ENCODE data around the gene UPB1. TPM values are rescaled to one million over a fixed set of nuclear protein-coding genes. Genes with fewer than 3 reads are reported as not detected.

UPB1 gene
- total and polyA plus RNA-seq, 7 donors, result 0.07 to 0.82 (median 0.18) TPM

GRCh38 chr22:24499706-24500276 is 4.7 kb downstream of the UPB1 start:
- Histone ChIP-seq H3K27me3 (ENCODE audit: insufficient read depth in 3 of 3, low read length in 2 of 3) (peaks cover 0 to 6% (median 4%) of the 10 kb centered on the region in 3 donors), H3K4me1 (peaks cover 14% of the 10 kb centered on the region), H3K27ac (peak overlapping the region; percentile 36), H3K4me3 (no peak overlapping the region), H3K9me3 (no peaks in the 10 kb centered on the region), H3K36me3 (ENCODE audit: insufficient read depth in 1 of 2, low read depth in 1 of 2) (no peaks in the 10 kb centered on the region)
- intact Hi-C loops (cut with DNase I), result loop anchor here (5.0 to 10.0 kb wide), 2 partner anchors 77 to 175 kb away; no protein-coding TSS in a partner anchor
- DNase-seq (no peak), ATAC-seq (no peak)
- WGBS, 3 donors, result 91 to 94% (median 93%) methylated on average over 10 of the region's 10 CpGs
- TF ChIP-seq CTCF (IDR thresholded peaks at IDR 0.05), result no peak

- peaks cover 14% of the 10 kb centered on the region for H3K4me1 ChIP-seq
- peaks cover 0 to under 1% (median 0%) of the 10 kb centered on the region in 3 donors for H3K27me3 ChIP-seq (ENCODE audit: insufficient read depth in 3 of 3, low read length in 2 of 3)
- 36 to 56% (median 49%) methylated on average over 16 of the region's 16 CpGs for WGBS, 3 donors
- no peaks in the 10 kb centered on the region for H3K36me3 ChIP-seq (ENCODE audit: insufficient read depth in 1 of 2, low read depth in 1 of 2)
- ATAC-seq (peak; percentile 75 to 90 (median 88)), DNase-seq (no peak)
- no peak for TF ChIP-seq CTCF (IDR thresholded peaks at IDR 0.05)
- peak overlapping the region; percentile 36 for H3K27ac ChIP-seq
- no peak overlapping the region for H3K4me3 ChIP-seq
- no peaks in the 10 kb centered on the region for H3K9me3 ChIP-seq
- intact Hi-C loops (cut with DNase I), result loop anchor here (5.0 to 10.0 kb wide), 2 partner anchors 78 to 176 kb away; no protein-coding TSS in a partner anchor
Measured at GRCh38 chr22:24500277-24500820, 5.2 kb downstream of the UPB1 start.

- Histone ChIP-seq H3K9me3 (no peaks in the 10 kb centered on the region), H3K4me1 (peaks cover 14% of the 10 kb centered on the region), H3K27me3 (ENCODE audit: insufficient read depth in 3 of 3, low read length in 2 of 3) (no peaks in the 10 kb centered on the region), H3K4me3 (no peak overlapping the region), H3K36me3 (ENCODE audit: insufficient read depth in 1 of 2, low read depth in 1 of 2) (no peaks in the 10 kb centered on the region), H3K27ac (no peak overlapping the region)
- WGBS, 3 donors, result 73 to 82% (median 79%) methylated on average over 8 of the region's 8 CpGs
- no peak for TF ChIP-seq CTCF (IDR thresholded peaks at IDR 0.05)
- intact Hi-C loops (cut with DNase I), result loop anchor here (2.0 to 10.0 kb wide), 3 partner anchors 79 to 177 kb away; no protein-coding TSS in a partner anchor
- DNase-seq (no peak), ATAC-seq (no peak)
Measured at GRCh38 chr22:24501301-24502005, 6.3 kb downstream of the UPB1 start.

GRCh38 chr22:24502034-24502433 is 6.9 kb downstream of the UPB1 start:
- 74 to 81% (median 80%) methylated on average over 7 of the region's 7 CpGs for WGBS, 3 donors
- peaks cover 14% of the 10 kb centered on the region for H3K4me1 ChIP-seq
- H3K27ac ChIP-seq, result no peak overlapping the region
- H3K36me3 ChIP-seq (ENCODE audit: insufficient read depth in 1 of 2, low read depth in 1 of 2), result no peaks in the 10 kb centered on the region
- ATAC-seq, result no peak
- H3K4me3 ChIP-seq, result no peak overlapping the region
- H3K27me3 ChIP-seq (ENCODE audit: insufficient read depth in 3 of 3, low read length in 2 of 3), result no peaks in the 10 kb centered on the region
- H3K9me3 ChIP-seq, result no peaks in the 10 kb centered on the region
- no peak for TF ChIP-seq CTCF (IDR thresholded peaks at IDR 0.05)
- no peak for DNase-seq
- intact Hi-C loops (cut with DNase I), result loop anchor here (2.0 to 10.0 kb wide), 3 partner anchors 80 to 177 kb away; no protein-coding TSS in a partner anchor
